Inflammatory macrophage treated with lipopolysaccharide for 4 hours (primary cell): ENCODE measurements around the gene TRIM47.

Experiments used
- DNase-seq: peaks from one replicate; pipeline ENCODE4 v3.0.0-alpha.2; 2020

Gene TRIM47

DNA sequence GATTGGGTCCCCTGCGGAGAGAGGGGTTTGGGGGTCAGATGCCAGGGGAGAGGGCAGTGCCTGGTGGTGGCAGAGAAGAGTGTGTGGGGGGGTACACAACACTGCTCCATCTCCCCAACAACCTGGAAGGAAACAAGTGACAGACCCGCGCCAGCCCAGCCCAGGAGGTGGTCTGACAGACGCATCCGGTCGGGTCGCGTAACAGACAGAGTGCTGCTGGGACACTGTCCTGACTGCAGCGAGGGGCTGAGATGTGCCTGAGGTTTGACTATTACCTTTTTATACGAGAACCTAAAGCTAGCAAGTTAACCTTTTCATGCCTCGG, 50.3 kb downstream of the TRIM47 start:
- DNase-seq, result no peak

DNA sequence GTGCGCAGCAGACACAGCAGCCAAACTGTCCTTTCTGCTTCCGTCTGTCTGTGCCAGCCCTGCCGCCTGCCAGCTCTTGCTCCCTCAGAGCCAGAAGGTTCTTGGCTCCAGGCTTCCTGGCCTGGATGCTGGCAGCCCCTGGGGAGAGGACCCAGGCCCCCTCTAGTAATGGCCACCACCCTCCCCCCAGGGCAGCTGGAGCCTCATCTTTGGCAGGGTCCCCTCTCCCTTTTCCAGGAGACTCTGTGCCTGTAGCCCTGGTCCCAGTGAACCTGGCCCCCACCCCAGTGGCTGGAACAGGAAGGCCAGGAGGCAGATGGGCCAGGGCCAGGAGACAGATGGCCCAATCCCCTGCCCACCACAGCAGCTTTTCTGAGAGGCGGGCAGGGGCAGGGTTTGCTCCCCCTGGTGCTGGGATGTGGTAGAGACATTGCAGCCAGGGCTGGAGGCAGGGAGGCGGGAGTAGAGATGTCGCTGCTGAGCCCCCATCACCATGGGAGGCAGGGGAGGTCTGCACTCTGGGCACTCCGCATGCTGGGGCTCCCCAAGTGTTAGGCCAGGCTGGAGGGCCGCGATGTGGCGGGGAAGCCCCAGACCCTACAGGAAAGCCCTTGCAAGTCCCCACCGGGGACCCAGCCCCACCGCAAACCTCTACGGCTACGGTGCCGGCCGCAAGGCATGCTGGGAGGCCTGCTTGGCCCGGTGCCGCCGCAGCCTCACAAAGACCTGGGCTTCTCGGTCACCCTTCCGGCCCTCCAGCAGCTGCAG, 50.9 kb downstream of the TRIM47 start:
- DNase-seq, result peak; percentile 32

DNA sequence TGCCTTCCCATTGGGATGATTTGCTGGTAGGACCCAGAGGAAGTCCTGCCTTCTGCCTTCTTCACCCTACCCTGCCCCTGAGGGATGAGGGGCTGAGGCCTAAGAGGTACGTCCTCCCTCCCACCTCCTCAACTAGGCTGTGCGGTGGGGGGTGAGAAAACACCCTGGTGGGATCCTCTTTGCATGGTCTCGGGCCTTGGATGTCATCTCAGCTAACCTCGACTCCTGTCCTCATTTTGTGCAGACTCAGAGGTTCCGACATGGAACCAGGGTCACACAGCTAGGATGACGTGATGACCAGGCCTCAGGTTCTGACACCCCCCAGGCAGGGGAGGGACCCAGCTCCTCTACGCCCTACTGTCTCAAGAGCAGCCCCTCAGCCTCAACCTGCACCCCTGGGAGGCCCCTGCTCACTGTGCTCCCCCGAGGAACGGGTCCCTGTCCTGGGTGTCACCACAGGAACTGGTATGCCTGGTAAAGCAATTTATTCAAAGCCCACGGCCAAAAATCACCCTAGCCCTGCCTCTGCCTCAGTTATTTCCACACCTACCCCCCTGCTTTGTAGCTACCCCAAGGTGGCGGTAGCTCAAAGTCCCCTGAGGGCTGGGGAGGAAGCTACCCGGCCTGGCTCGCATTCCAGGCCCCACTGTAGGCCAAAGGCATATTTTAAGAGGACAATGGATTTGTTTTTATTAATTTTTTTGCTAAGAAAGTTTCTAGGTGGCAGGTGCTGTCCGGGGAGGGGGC, 51.6 kb downstream of the TRIM47 start:
- no peak for DNase-seq

DNA sequence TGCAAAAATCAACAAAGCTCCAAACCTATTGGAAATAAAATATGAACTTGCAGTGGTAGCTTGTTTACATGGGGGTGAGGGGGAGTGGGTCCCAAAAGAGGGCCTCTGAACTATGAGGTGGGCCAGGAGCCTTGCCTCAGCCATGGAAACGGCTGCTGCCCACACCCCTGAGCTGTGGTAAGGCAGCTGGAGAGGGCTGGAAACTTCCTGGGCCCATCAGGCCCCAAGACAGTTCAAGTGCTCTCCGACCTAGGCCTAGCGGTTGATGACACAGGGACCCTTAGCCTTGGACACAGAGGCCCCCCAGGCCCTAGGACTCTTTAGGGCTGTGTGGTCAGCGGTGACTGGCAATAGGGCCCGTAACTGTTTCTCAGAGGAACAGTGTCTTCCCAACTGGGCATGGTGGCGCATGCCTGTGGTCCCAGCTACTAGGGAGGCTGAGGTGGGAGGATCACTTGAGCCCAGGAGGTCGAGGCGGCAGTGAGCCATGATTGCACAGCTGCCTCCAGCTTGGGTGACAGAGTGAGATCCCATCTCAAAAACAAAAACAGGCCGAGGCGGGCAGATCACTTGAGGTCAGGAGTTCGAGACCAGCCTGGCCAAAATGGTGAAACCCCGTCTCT, 52.5 kb downstream of the TRIM47 start:
- DNase-seq, result no peak

DNA sequence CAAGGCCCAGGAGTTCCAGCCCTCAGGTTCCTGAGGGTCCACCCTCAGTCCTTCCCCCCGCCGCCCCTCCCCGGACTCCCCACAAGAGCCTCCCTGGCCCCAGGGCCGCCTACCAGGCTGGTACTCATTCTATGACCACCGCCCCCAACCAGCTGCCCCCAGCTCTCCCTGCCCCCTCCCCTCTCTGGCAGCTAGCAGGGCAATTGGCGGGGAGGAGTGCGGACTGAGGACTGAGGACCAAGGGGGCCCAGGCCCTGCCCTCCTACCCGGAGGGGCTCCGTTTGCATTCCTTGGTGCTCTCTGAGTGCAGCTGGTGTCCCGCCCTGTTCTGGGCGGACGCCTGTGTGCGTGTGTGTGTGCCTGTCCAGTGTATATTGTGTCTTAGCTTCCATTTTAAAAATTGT, 53.2 kb downstream of the TRIM47 start:
- no peak for DNase-seq

DNA sequence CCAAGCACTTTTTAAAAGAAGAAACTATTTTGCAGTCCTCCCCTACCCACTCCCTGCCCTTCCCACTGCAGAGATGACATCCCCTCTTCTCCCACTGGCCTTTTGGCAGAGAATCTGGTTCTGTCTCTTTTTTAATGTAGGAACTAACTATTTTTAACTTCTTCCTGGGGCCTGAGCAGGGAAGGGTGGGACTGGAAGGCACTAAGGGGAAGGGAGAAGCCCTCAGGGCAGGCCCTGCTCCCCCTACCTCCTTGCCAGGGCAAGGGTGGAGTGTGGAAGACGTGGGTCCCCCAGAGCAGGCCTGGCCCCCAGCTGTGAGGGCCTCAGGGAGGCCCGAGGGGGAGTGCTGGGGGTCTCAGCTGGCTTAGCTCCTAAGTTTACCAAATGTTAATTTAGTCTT, 53.7 kb downstream of the TRIM47 start:
- no peak for DNase-seq
